SK-N-SH treated with all-trans-retinoic acid at 6 μM for 48 hours (cell line): ENCODE data around the gene PSMC3IP.

Experiments used
- ATAC-seq: fragments of 200-7000 bp; cut with Tn5 transposase; 3 replicates; pipeline ENCODE4 v1.9.1; 2020; ENCODE audit warnings: mild to moderate bottlenecking, moderate library complexity
- ARNTL ChIP-seq: fragments of 450-650 bp; formaldehyde crosslinking; IDR thresholded peaks from 2 replicates; pipeline ENCODE4 v1.5.0; 2020; ENCODE audit warnings: low read depth, mild to moderate bottlenecking, moderate library complexity, borderline replicate concordance
- CSDC2 ChIP-seq: fragments of 250-450 bp; sonication (Bioruptor Pico); IDR thresholded peaks from 2 replicates; pipeline ENCODE4 v1.5.0; 2020; ENCODE audit warnings: mild to moderate bottlenecking, moderate library complexity
- ESRRG ChIP-seq: fragments of 250-450 bp; sonication (Bioruptor Pico); IDR thresholded peaks from 2 replicates; pipeline ENCODE4 v1.6.1; 2021; ENCODE audit warnings: mild to moderate bottlenecking
- GLIS3 ChIP-seq: fragments of 250-450 bp; sonication (Bioruptor Pico); IDR thresholded peaks from 2 replicates; pipeline ENCODE4 v1.5.0; 2020; ENCODE audit warnings: mild to moderate bottlenecking, moderate library complexity
- ISL1 ChIP-seq: fragments of 250-450 bp; sonication (Bioruptor Pico); IDR thresholded peaks from 2 replicates; pipeline ENCODE4 v2.1.2; 2022; ENCODE audit warnings: mild to moderate bottlenecking, moderate library complexity
- OSR1 ChIP-seq: fragments of 250-450 bp; sonication (Bioruptor Pico); IDR thresholded peaks from 2 replicates; pipeline ENCODE4 v1.8.0; 2022; ENCODE audit warnings: moderate library complexity, mild to moderate bottlenecking, inconsistent platforms
- TCF4 ChIP-seq: fragments of 250-450 bp; sonication (Bioruptor Pico); IDR thresholded peaks from 2 replicates; pipeline ENCODE4 v1.8.0; 2021; ENCODE audit warnings: mild to moderate bottlenecking, moderate library complexity, borderline replicate concordance
- TOX ChIP-seq: fragments of 250-450 bp; sonication (Bioruptor Pico); IDR thresholded peaks from 2 replicates; pipeline ENCODE4 v1.8.0; 2021; ENCODE audit warnings: mild to moderate bottlenecking, moderate library complexity, borderline replicate concordance
- ZC3H10 ChIP-seq: fragments of 250-450 bp; sonication (Bioruptor Pico); IDR thresholded peaks from 2 replicates; pipeline ENCODE4 v1.5.1; 2021; ENCODE audit warnings: mild to moderate bottlenecking, moderate library complexity
- ZNF70 ChIP-seq: fragments of 450-650 bp; formaldehyde crosslinking; IDR thresholded peaks from 2 replicates; pipeline ENCODE4 v1.5.0; 2020; ENCODE audit warnings: mild to moderate bottlenecking, moderate library complexity
- ZNF8 ChIP-seq: fragments of 450-650 bp; formaldehyde crosslinking; IDR thresholded peaks from 2 replicates; pipeline ENCODE4 v1.5.0; 2020; ENCODE audit warnings: mild to moderate bottlenecking, moderate library complexity
- TF ChIP-seq, protein P1 (sequence below): fragments of 250-450 bp; sonication (Bioruptor Pico); IDR thresholded peaks from 2 replicates; pipeline ENCODE4 v1.8.0; 2020; ENCODE audit warnings: mild to moderate bottlenecking, moderate library complexity, borderline replicate concordance
- TF ChIP-seq, protein P2 (sequence below): fragments of 250-450 bp; sonication (Bioruptor Pico); IDR thresholded peaks from 2 replicates; pipeline ENCODE4 v1.5.1; 2020; ENCODE audit warnings: low read depth, mild to moderate bottlenecking, moderate library complexity
- TF ChIP-seq, protein P3 (sequence below): fragments of 250-450 bp; sonication (Bioruptor Pico); IDR thresholded peaks from 2 replicates; pipeline ENCODE4 v1.5.0; 2020; ENCODE audit warnings: mild to moderate bottlenecking, moderate library complexity

The PSMC3IP gene

GRCh38 chr17:42596386-42596785 lies 18.9 kb upstream of the PSMC3IP start:
- no peak for ATAC-seq
- TF ChIP-seq ZNF70 (CRISPR knock-in tag) (no peak), GLIS3 (CRISPR knock-in tag) (no peak), TOX (no peak), ZC3H10 (no peak), OSR1 (CRISPR knock-in tag) (no peak), CSDC2 (CRISPR knock-in tag) (no peak), TCF4 (no peak), ARNTL (no peak)
- TF ChIP-seq, protein P1, sequence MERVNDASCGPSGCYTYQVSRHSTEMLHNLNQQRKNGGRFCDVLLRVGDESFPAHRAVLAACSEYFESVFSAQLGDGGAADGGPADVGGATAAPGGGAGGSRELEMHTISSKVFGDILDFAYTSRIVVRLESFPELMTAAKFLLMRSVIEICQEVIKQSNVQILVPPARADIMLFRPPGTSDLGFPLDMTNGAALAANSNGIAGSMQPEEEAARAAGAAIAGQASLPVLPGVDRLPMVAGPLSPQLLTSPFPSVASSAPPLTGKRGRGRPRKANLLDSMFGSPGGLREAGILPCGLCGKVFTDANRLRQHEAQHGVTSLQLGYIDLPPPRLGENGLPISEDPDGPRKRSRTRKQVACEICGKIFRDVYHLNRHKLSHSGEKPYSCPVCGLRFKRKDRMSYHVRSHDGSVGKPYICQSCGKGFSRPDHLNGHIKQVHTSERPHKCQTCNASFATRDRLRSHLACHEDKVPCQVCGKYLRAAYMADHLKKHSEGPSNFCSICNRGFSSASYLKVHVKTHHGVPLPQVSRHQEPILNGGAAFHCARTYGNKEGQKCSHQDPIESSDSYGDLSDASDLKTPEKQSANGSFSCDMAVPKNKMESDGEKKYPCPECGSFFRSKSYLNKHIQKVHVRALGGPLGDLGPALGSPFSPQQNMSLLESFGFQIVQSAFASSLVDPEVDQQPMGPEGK (CRISPR knock-in tag), result no peak
- TF ChIP-seq, protein P2, sequence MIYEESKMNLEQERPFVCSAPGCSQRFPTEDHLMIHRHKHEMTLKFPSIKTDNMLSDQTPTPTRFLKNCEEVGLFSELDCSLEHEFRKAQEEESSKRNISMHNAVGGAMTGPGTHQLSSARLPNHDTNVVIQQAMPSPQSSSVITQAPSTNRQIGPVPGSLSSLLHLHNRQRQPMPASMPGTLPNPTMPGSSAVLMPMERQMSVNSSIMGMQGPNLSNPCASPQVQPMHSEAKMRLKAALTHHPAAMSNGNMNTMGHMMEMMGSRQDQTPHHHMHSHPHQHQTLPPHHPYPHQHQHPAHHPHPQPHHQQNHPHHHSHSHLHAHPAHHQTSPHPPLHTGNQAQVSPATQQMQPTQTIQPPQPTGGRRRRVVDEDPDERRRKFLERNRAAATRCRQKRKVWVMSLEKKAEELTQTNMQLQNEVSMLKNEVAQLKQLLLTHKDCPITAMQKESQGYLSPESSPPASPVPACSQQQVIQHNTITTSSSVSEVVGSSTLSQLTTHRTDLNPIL (CRISPR knock-in tag), result no peak

DNA sequence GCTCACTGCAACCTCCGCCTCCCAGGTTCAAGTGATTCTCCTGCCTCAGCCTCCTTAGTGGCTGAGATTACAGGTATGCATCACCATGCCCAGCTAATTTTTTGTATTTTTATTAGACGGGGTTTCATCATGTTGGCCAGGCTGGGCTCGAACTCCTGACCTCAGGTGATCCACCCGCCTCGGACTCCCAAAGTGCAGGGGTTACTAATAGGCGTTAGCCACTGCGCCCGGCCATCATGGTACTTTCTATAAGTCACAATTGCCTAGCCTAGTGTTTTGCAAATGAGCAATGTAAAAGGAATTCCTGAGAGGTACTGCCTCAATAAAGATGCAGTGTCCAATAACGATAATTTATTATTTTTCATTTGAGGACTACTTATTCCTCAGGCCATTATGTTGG lies 13.9 kb upstream of the PSMC3IP start:
- ATAC-seq, result no peak
- TF ChIP-seq, protein P2 (CRISPR knock-in tag), result no peak
- TF ChIP-seq, protein P1 (CRISPR knock-in tag), result no peak
- no peak for TF ChIP-seq CSDC2 (CRISPR knock-in tag)
- TF ChIP-seq, protein P3, sequence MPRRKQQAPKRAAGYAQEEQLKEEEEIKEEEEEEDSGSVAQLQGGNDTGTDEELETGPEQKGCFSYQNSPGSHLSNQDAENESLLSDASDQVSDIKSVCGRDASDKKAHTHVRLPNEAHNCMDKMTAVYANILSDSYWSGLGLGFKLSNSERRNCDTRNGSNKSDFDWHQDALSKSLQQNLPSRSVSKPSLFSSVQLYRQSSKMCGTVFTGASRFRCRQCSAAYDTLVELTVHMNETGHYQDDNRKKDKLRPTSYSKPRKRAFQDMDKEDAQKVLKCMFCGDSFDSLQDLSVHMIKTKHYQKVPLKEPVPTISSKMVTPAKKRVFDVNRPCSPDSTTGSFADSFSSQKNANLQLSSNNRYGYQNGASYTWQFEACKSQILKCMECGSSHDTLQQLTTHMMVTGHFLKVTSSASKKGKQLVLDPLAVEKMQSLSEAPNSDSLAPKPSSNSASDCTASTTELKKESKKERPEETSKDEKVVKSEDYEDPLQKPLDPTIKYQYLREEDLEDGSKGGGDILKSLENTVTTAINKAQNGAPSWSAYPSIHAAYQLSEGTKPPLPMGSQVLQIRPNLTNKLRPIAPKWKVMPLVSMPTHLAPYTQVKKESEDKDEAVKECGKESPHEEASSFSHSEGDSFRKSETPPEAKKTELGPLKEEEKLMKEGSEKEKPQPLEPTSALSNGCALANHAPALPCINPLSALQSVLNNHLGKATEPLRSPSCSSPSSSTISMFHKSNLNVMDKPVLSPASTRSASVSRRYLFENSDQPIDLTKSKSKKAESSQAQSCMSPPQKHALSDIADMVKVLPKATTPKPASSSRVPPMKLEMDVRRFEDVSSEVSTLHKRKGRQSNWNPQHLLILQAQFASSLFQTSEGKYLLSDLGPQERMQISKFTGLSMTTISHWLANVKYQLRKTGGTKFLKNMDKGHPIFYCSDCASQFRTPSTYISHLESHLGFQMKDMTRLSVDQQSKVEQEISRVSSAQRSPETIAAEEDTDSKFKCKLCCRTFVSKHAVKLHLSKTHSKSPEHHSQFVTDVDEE (CRISPR knock-in tag), result no peak

- TF ChIP-seq ISL1 (no peak), CSDC2 (CRISPR knock-in tag) (no peak), OSR1 (CRISPR knock-in tag) (no peak), TOX (no peak), ZNF8 (CRISPR knock-in tag) (no peak), ESRRG (CRISPR knock-in tag) (no peak), ZNF70 (CRISPR knock-in tag) (no peak), GLIS3 (CRISPR knock-in tag) (no peak)
- TF ChIP-seq, protein P3 (CRISPR knock-in tag), result no peak
- no peak for ATAC-seq
Measured at GRCh38 chr17:42590886-42591285, 13.4 kb upstream of the PSMC3IP start.
